ENCODE results near the gene SLC7A8.
"Not testable (repeated sequence)": the region's sequence is repeated elsewhere in the genome, so short reads cannot be mapped to it uniquely, and the experiment has no call there.

The SLC7A8 gene

DNA sequence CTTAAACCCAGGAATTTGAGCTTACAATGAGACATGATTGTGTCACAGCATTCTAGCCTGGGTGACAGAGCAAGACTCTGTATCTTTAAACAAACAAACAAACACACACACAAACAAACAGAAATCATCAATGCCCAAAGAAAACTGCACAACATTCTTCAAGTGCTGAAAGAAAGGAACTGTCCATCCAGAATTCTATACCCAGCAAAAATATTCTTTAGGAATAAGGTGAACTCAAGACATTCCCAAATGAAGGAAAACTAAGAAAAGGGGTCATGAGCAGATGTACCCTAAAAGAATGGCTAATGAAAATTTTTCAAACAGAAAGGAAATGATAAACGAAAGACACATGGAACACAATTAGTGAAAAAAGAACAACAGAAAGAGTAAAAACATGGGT lies 32.0 kb upstream of the SLC7A8 start:
- Histone ChIP-seq H3K9me3 (ENCODE audit: insufficient read depth, low read length) (peaks cover 12% of the 10 kb centered on the region), H3K27me3 (ENCODE audit: insufficient read depth, insufficient read length) (no peaks in the 10 kb centered on the region), H3K9ac (ENCODE audit: insufficient read length, low read depth) (no peak overlapping the region), H3K4me1 (ENCODE audit: insufficient read depth, insufficient read length) (no peaks in the 10 kb centered on the region), H3K4me3 (ENCODE audit: insufficient read length, low read depth) (no peak overlapping the region), H3K36me3 (ENCODE audit: insufficient read depth, insufficient read length, low read length) (no peaks in the 10 kb centered on the region)
- TF ChIP-seq ZNF274 (IDR thresholded peaks at IDR 0.05; ENCODE audit: low read depth, low read length) (no peak), YY1 (IDR thresholded peaks at IDR 0.05; ENCODE audit: insufficient read depth, insufficient read length) (no peak), SUZ12 (IDR thresholded peaks at IDR 0.05; ENCODE audit: extremely low read depth, insufficient read depth, insufficient read length) (no peak)
- no peak for DNase-seq (ENCODE audit: low read depth, low spot score)

DNA sequence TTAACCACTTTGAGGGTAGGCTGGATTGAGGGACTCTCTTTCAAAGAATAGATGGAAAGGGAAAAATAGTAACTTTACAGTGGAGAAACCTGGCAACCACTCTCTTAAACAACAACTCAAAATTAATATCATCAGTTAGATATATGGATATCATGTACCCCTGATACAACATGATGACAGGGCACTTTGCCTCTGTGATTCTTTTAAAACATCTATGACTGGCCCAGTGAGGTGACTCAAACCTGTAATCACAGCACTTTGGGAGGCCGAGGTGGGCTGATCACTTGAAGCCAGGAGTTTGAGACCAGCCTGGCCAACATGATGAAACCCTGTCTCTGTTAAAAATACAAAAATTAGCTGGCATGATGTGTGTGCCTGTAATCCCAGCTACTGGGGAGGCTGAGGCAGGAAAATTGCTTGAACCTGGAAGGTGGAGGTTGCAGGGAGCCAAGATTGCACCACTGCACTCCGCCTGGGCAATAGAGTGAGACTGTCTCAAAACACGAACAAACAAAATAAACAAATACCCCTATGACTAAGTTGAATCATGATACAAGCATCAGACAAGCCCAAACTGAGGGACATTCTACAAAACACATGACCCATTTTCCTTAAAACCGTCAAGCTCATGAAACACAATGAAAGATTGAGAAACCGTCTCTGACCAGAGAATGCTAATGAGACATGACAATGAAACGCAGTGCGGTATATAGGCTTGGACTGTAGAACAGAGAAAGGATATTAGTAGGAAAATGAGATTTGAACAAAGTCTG lies 26.4 kb upstream of the SLC7A8 start:
- no peak overlapping the region for H3K4me3 ChIP-seq (ENCODE audit: insufficient read length, low read depth)
- H3K27me3 ChIP-seq (ENCODE audit: insufficient read depth, insufficient read length), result no peaks in the 10 kb centered on the region
- H3K9ac ChIP-seq (ENCODE audit: insufficient read length, low read depth), result no peak overlapping the region
- H3K4me1 ChIP-seq (ENCODE audit: insufficient read depth, insufficient read length), result no peaks in the 10 kb centered on the region
- no peak for TF ChIP-seq SUZ12 (IDR thresholded peaks at IDR 0.05; ENCODE audit: extremely low read depth, insufficient read depth, insufficient read length)
- TF ChIP-seq YY1 (IDR thresholded peaks at IDR 0.05; ENCODE audit: insufficient read depth, insufficient read length), result no peak
- TF ChIP-seq ZNF274 (IDR thresholded peaks at IDR 0.05; ENCODE audit: low read depth, low read length), result no peak
- H3K36me3 ChIP-seq (ENCODE audit: insufficient read depth, insufficient read length, low read length), result no peaks in the 10 kb centered on the region
- DNase-seq (ENCODE audit: low read depth, low spot score), result no peak
- peaks cover 2% of the 10 kb centered on the region; the same call in 1 of the 2 replicates for H3K9me3 ChIP-seq (ENCODE audit: insufficient read depth, low read length)

DNA sequence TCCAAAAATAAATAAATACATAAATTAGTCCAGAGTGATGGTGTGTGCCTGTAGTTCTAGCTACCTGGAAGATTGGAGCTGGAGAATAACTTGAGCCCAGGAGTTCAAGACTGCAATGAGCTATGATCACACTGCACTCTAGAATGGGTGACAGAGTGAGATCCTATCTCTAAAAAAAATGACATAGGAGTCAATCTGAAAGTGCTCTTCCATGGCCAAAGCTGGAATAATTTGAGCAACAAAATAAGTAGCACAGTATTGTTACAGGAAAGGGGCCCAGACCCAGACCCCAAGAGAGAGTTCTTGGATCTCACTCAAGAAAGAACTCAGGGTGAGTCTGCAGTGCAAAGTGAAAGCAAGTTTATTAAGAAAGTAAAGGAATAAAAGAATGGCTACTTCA lies 24.9 kb upstream of the SLC7A8 start:
- no peaks in the 10 kb centered on the region for H3K27me3 ChIP-seq (ENCODE audit: insufficient read depth, insufficient read length)

DNA sequence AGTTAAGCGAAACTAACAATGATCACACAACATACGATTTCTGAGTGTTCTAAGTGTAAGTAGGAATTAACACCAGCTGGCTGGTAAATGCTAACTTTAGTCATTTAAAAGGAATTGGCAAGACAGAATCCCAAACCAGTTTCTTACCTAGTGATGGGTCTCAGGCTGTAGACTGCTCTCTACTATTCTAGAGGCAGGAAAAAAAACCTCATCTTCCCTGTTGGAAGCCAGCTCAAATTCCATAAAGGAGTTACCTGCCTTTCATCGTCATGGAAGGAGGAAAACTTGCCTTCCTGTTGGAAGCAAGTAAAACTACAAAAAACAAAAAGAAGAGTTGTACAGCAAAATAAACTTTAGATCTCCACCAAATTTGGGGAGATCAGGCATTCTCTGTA lies 23.7 kb upstream of the SLC7A8 start:
- no peak overlapping the region for H3K9ac ChIP-seq (ENCODE audit: insufficient read length, low read depth)
- TF ChIP-seq SUZ12 (IDR thresholded peaks at IDR 0.05; ENCODE audit: extremely low read depth, insufficient read depth, insufficient read length) (no peak), YY1 (IDR thresholded peaks at IDR 0.05; ENCODE audit: insufficient read depth, insufficient read length) (no peak), ZNF274 (IDR thresholded peaks at IDR 0.05; ENCODE audit: low read depth, low read length) (no peak)
- no peaks in the 10 kb centered on the region for H3K36me3 ChIP-seq (ENCODE audit: insufficient read depth, insufficient read length, low read length)
- no peaks in the 10 kb centered on the region for H3K9me3 ChIP-seq (ENCODE audit: insufficient read depth, low read length)
- no peak overlapping the region for H3K4me3 ChIP-seq (ENCODE audit: insufficient read length, low read depth)
- H3K4me1 ChIP-seq (ENCODE audit: insufficient read depth, insufficient read length), result no peaks in the 10 kb centered on the region
- no peak for DNase-seq (ENCODE audit: low read depth, low spot score)
- no peaks in the 10 kb centered on the region for H3K27me3 ChIP-seq (ENCODE audit: insufficient read depth, insufficient read length)

More for the DNA sequence above, 24.9 kb upstream of the SLC7A8 start:
- Histone ChIP-seq H3K4me3 (ENCODE audit: insufficient read length, low read depth) (no peak overlapping the region), H3K4me1 (ENCODE audit: insufficient read depth, insufficient read length) (no peaks in the 10 kb centered on the region), H3K9me3 (ENCODE audit: insufficient read depth, low read length) (no peaks in the 10 kb centered on the region), H3K36me3 (ENCODE audit: insufficient read depth, insufficient read length, low read length) (no peaks in the 10 kb centered on the region), H3K9ac (ENCODE audit: insufficient read length, low read depth) (no peak overlapping the region)
- TF ChIP-seq YY1 (IDR thresholded peaks at IDR 0.05; ENCODE audit: insufficient read depth, insufficient read length) (no peak), SUZ12 (IDR thresholded peaks at IDR 0.05; ENCODE audit: extremely low read depth, insufficient read depth, insufficient read length) (no peak), ZNF274 (IDR thresholded peaks at IDR 0.05; ENCODE audit: low read depth, low read length) (no peak)
- no peak for DNase-seq (ENCODE audit: low read depth, low spot score)

DNA sequence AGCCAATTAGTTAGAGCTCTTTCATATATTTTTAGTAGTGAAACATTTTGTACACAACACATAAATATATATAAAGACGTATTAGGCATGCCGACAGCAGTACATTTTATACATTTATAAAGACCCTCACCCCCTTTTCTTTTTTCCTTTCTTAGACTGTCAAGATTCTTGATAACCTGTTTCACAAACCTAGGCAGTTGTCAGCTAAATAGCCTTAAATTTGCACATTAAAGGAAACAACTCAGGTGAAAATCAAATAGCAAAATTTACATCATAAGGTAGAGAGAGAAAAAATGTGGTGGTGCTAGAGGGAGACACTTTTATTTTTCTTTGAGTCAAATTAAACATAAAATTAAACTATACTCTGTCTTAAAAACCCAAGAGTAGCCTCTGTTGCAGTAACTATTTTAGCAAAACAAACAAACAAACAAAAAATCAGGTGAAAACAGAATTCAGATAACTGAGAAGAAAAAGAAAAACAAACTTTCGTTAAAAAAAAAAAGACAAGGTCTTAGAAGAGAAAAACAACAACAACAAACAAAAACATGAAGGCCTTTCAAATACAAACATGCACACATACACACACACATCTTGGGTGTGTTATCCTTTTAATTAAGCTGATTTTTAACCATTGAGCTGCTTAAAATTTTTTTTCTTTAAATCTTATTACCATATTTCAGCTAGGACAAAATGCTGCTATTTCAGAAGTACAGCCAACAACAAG lies 23.1 kb upstream of the SLC7A8 start:
- TF ChIP-seq YY1 (IDR thresholded peaks at IDR 0.05; ENCODE audit: insufficient read depth, insufficient read length), result no peak
- no peak for TF ChIP-seq ZNF274 (IDR thresholded peaks at IDR 0.05; ENCODE audit: low read depth, low read length)
- TF ChIP-seq SUZ12 (IDR thresholded peaks at IDR 0.05; ENCODE audit: extremely low read depth, insufficient read depth, insufficient read length), result no peak

DNA sequence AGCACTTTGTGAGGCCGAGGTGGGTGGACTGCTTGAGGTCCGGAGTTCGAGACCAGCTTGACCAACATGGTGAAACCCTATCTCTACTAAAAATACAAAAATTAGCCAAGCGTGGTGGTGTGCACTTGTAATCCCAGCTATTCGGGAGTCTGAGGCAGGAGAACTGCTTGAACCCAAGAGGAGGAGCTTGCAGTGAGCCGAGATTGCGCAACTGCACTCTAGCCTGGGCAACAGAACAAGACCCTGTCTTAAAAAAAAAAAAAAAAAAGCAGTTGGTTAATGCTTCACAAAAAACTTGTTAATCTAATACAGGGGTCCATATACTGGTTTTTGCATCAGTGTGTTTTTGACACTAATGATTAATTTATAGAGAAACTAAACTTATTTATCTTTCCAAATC lies 18.5 kb upstream of the SLC7A8 start:
- no peak overlapping the region for H3K9ac ChIP-seq (ENCODE audit: insufficient read length, low read depth)
- H3K9me3 ChIP-seq (ENCODE audit: insufficient read depth, low read length), result no peaks in the 10 kb centered on the region
- H3K27me3 ChIP-seq (ENCODE audit: insufficient read depth, insufficient read length), result no peaks in the 10 kb centered on the region
- H3K36me3 ChIP-seq (ENCODE audit: insufficient read depth, insufficient read length, low read length), result no peaks in the 10 kb centered on the region
- no peak for DNase-seq (ENCODE audit: low read depth, low spot score)
- H3K4me3 ChIP-seq (ENCODE audit: insufficient read length, low read depth), result no peak overlapping the region
- H3K4me1 ChIP-seq (ENCODE audit: insufficient read depth, insufficient read length), result no peaks in the 10 kb centered on the region
- TF ChIP-seq SUZ12 (IDR thresholded peaks at IDR 0.05; ENCODE audit: extremely low read depth, insufficient read depth, insufficient read length) (no peak), ZNF274 (IDR thresholded peaks at IDR 0.05; ENCODE audit: low read depth, low read length) (no peak), YY1 (IDR thresholded peaks at IDR 0.05; ENCODE audit: insufficient read depth, insufficient read length) (no peak)

More for the DNA sequence above, 23.1 kb upstream of the SLC7A8 start:
- no peaks in the 10 kb centered on the region for H3K4me1 ChIP-seq (ENCODE audit: insufficient read depth, insufficient read length)
- no peaks in the 10 kb centered on the region for H3K9me3 ChIP-seq (ENCODE audit: insufficient read depth, low read length)
- H3K9ac ChIP-seq (ENCODE audit: insufficient read length, low read depth), result no peak overlapping the region
- H3K27me3 ChIP-seq (ENCODE audit: insufficient read depth, insufficient read length), result no peaks in the 10 kb centered on the region
- H3K36me3 ChIP-seq (ENCODE audit: insufficient read depth, insufficient read length, low read length), result no peaks in the 10 kb centered on the region
- no peak for DNase-seq (ENCODE audit: low read depth, low spot score)
- no peak overlapping the region for H3K4me3 ChIP-seq (ENCODE audit: insufficient read length, low read depth)

DNA sequence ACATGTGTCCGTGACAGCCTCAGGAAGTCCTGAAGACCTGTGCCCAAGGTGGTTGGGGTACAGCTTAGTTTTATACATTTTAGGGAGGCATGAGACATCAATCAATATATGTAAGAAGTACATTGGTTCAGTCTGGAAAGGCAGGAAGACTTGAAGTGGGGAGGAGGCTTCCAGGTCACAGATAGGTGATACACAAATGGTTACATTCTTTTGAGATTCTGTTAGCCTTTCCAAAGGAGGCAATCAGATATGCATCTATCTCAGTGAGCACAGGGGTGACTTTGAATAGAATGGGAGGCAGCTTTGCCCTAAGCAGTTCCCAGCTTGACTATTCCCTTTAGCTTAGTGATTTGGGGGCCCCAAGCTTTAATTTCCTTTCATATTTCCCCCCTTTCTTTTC lies 15.7 kb upstream of the SLC7A8 start:
- not testable (repeated sequence) for H3K4me3 ChIP-seq (ENCODE audit: insufficient read length, low read depth); H3K27me3 ChIP-seq (ENCODE audit: insufficient read depth, insufficient read length); DNase-seq (ENCODE audit: low read depth, low spot score); H3K4me1 ChIP-seq (ENCODE audit: insufficient read depth, insufficient read length); H3K9ac ChIP-seq (ENCODE audit: insufficient read length, low read depth); H3K36me3 ChIP-seq (ENCODE audit: insufficient read depth, insufficient read length, low read length); H3K9me3 ChIP-seq (ENCODE audit: insufficient read depth, low read length)

DNA sequence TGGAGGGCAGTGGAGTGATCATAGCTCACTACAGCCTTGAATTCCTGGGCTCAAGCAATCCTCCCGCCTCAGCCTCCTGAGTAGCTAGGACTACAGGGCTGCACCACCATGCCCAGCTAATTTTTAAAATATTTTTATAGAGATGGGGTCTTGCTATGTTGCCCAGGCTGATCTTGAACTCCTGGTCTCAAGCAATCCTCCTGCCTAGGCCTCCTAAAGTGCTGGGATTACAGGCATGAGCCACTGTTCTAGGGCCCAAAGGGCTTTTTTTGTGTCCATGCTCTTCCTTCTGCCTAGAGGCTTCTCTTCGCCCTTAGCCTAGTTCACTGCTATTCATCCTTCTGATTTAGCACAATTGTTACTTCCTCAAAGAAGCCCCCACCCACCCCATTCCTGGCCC lies 13.0 kb upstream of the SLC7A8 start:
- not testable (repeated sequence) for H3K4me3 ChIP-seq (ENCODE audit: insufficient read length, low read depth); H3K9ac ChIP-seq (ENCODE audit: insufficient read length, low read depth); H3K4me1 ChIP-seq (ENCODE audit: insufficient read depth, insufficient read length); H3K36me3 ChIP-seq (ENCODE audit: insufficient read depth, insufficient read length, low read length); H3K27me3 ChIP-seq (ENCODE audit: insufficient read depth, insufficient read length); DNase-seq (ENCODE audit: low read depth, low spot score); H3K9me3 ChIP-seq (ENCODE audit: insufficient read depth, low read length)

Data from NT2/D1 (cell line).